ENCODE measurements around the gene NUP214. TPM values are rescaled to one million over a fixed set of nuclear protein-coding genes. Genes with fewer than 3 reads are reported as not detected.

Gene NUP214
- total RNA-seq, 1 donor from 2014 or later = 70.2 TPM

DNA sequence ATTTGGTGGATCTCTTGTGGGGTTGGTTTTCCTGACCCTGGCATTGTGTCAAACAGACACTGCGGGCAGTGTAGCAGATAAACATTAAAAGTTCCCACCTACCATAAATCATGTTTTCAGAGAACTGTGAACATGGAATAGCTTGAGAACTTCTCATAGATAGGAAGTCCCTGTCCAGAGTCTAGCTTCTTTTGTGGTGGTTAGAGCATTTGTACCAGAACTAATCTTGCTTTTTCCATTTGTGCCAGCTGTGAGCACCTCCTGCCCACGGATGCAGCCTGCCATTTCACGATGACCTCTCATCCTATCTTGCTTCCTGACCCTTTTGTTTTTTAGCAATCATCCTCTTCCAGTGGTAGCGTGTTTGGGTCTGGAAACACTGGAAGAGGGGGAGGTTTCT lies 89.5 kb downstream of the NUP214 start:
- TF ChIP-seq, protein P1, sequence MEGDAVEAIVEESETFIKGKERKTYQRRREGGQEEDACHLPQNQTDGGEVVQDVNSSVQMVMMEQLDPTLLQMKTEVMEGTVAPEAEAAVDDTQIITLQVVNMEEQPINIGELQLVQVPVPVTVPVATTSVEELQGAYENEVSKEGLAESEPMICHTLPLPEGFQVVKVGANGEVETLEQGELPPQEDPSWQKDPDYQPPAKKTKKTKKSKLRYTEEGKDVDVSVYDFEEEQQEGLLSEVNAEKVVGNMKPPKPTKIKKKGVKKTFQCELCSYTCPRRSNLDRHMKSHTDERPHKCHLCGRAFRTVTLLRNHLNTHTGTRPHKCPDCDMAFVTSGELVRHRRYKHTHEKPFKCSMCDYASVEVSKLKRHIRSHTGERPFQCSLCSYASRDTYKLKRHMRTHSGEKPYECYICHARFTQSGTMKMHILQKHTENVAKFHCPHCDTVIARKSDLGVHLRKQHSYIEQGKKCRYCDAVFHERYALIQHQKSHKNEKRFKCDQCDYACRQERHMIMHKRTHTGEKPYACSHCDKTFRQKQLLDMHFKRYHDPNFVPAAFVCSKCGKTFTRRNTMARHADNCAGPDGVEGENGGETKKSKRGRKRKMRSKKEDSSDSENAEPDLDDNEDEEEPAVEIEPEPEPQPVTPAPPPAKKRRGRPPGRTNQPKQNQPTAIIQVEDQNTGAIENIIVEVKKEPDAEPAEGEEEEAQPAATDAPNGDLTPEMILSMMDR (IDR thresholded peaks at IDR 0.05) = no peak
- TF ChIP-seq POLR2AphosphoS5 (IDR thresholded peaks at IDR 0.05; ENCODE audit: insufficient read depth in 1 of 2, low read depth in 1 of 2) (no peak), POLR2A (IDR thresholded peaks at IDR 0.05) (no peak)
- Histone ChIP-seq H3K27me3 (no peaks in the 10 kb centered on the region), H3K36me3 (peaks cover 0 to 32% of the 10 kb centered on the region in 2 donors), H3K9me3 (peaks cover 7% of the 10 kb centered on the region), H3K27ac (peak overlapping the region; percentile 20), H3K4me1 (peaks cover 13% of the 10 kb centered on the region), H3K4me3 (no peak overlapping the region)
- intact Hi-C loops (cut with DNase I) = no loop called here
- no peak for DNase-seq (ENCODE audit: extremely low spot score in 2 of 2)

DNA sequence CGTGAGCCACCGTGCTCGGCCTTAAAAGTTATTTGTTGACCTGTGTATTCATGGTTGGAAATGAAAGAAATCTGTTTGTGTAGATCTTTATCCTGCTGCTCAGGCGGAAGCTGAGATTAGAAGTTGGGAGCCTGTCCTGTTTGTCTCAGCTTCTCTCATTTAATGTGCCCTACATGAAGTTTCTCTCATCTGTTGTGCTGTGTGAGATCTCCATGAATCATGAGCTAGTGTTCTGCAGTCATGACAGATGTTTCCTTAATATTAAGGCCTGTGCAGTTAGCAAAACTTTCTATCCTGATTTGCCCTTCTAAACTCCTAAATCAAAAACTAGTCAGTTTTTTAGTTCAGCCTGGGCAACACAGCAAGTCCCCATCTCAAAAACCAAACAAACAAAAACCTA lies 91.4 kb downstream of the NUP214 start:
- Histone ChIP-seq H3K4me3 (no peak overlapping the region), H3K4me1 (peaks cover 13% of the 10 kb centered on the region), H3K36me3 (peaks cover 0 to 30% of the 10 kb centered on the region in 2 donors), H3K27ac (no peak overlapping the region), H3K9me3 (peaks cover 7% of the 10 kb centered on the region), H3K27me3 (no peaks in the 10 kb centered on the region)
- TF ChIP-seq POLR2A (IDR thresholded peaks at IDR 0.05) (no peak), POLR2AphosphoS5 (IDR thresholded peaks at IDR 0.05; ENCODE audit: insufficient read depth in 1 of 2, low read depth in 1 of 2) (no peak)
- TF ChIP-seq, protein P1 (IDR thresholded peaks at IDR 0.05) = no peak
- no peak for DNase-seq (ENCODE audit: extremely low spot score in 2 of 2)
- intact Hi-C loops (cut with DNase I) = no loop called here

DNA sequence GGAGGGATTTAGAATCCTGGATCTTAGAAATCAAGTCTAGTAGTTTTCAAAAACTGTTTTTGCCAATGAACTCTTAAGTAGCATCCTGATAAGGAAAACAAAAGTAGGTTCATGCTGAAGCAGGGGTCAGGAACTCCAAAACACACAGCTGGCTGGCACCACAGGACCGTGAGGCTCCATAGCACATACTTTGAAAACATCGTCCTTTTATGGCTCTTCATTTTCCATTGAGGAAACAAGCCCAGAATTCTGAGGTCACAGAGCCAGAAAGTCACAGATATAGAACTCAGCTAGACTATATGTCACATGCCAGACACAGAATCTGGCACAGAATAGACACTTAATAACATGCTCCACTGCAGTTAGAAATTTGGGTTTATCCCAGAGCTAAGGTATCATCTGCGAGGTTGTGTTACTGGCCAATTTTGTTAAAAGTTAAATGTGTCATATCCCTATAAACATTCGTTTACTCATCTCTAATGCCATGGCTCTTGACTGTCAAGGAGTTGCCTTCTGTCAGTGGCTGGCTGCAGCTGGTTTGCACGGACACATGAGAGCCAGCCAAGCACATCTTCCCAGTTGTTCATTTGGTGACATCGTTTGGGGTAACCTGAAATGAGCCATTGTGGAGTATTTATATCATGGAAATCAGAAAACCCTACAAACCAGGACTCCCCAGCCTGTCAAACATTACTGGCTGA lies 92.1 kb downstream of the NUP214 start:
- peaks cover 1% of the 10 kb centered on the region for H3K9me3 ChIP-seq
- TF ChIP-seq, protein P1 (IDR thresholded peaks at IDR 0.05) = no peak
- TF ChIP-seq POLR2AphosphoS5 (IDR thresholded peaks at IDR 0.05; ENCODE audit: insufficient read depth in 1 of 2, low read depth in 1 of 2) (no peak), POLR2A (IDR thresholded peaks at IDR 0.05) (no peak)
- peaks cover 13% of the 10 kb centered on the region for H3K4me1 ChIP-seq
- no peak overlapping the region for H3K4me3 ChIP-seq
- H3K36me3 ChIP-seq = peaks cover 0 to 23% of the 10 kb centered on the region in 2 donors
- DNase-seq (ENCODE audit: extremely low spot score in 2 of 2) = no peak
- intact Hi-C loops (cut with DNase I) = no loop called here
- no peaks in the 10 kb centered on the region for H3K27me3 ChIP-seq
- H3K27ac ChIP-seq = no peak overlapping the region

DNA sequence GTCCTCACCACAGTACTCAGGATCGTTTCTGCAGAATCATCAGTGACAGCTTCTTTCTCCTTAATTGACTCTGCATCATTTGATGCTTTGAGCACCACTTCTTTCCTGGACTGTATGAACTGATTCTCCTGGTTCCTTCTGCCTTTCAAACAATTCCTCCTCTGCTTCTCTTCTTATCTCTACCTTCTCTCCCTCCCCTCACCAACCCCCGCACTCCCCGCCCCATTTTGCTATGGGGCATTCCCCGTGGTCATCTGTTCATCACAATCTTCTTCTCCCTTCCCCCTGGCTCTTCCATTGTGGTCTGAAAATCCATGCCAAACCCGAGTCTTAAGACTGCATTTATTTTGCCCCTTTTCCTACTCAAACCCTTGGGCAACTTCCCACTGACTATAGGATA lies 93.0 kb downstream of the NUP214 start:
- Histone ChIP-seq H3K4me3 (no peak overlapping the region), H3K4me1 (peaks cover 13% of the 10 kb centered on the region), H3K27me3 (no peaks in the 10 kb centered on the region), H3K9me3 (no peaks in the 10 kb centered on the region), H3K36me3 (peaks cover 0 to 23% of the 10 kb centered on the region in 2 donors), H3K27ac (no peak overlapping the region)
- no peak for TF ChIP-seq POLR2A (IDR thresholded peaks at IDR 0.05)
- TF ChIP-seq POLR2AphosphoS5 (IDR thresholded peaks at IDR 0.05; ENCODE audit: insufficient read depth in 1 of 2, low read depth in 1 of 2) = no peak
- TF ChIP-seq, protein P1 (IDR thresholded peaks at IDR 0.05) = no peak
- intact Hi-C loops (cut with DNase I) = no loop called here
- no peak for DNase-seq (ENCODE audit: extremely low spot score in 2 of 2)

DNA sequence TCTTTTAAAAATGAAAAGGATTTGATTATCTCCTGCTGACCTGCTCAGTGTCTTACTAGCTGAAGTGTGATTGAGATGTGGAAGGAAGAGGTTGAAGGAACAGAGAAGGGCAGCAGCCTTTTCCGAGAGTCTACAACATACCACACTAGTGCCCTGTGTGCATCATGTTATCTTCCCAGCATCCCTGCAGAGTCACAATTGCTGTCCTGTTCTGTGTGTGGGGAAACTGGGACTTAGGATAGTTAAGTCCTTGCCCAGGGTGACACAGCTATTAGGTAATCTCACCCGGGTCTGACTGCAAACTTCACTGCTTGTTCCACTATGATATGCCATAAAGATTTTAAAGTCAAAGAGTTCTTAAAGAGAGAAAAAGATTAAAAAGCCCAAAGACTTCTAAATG lies 95.1 kb downstream of the NUP214 start:
- no peaks in the 10 kb centered on the region for H3K4me1 ChIP-seq
- H3K27ac ChIP-seq = no peak overlapping the region
- no peaks in the 10 kb centered on the region for H3K27me3 ChIP-seq
- DNase-seq (ENCODE audit: extremely low spot score in 2 of 2) = no peak
- no peak for TF ChIP-seq POLR2AphosphoS5 (IDR thresholded peaks at IDR 0.05; ENCODE audit: insufficient read depth in 1 of 2, low read depth in 1 of 2)
- no peak for TF ChIP-seq POLR2A (IDR thresholded peaks at IDR 0.05)
- TF ChIP-seq, protein P1 (IDR thresholded peaks at IDR 0.05) = no peak
- intact Hi-C loops (cut with DNase I) = no loop called here
- no peak overlapping the region for H3K4me3 ChIP-seq
- H3K9me3 ChIP-seq = no peaks in the 10 kb centered on the region
- peaks cover 0 to 26% of the 10 kb centered on the region in 2 donors for H3K36me3 ChIP-seq

Measured in vagina (tissue), 2 donors.